CD4-positive, alpha-beta memory T cell (primary cell): Measurements from ENCODE around the gene CRTAC1. TPM values are rescaled to one million over a fixed set of nuclear protein-coding genes. Genes with fewer than 3 reads are reported as not detected.

Experiments
- CTCF ChIA-PET: fragments of 350-600 bp; sonication (Branson Sonifier 250); formaldehyde crosslinking; loops from one replicate; lab custom pipeline; 2021; ENCODE audit warnings: inconsistent platforms; ENCODE audit not compliant: partially characterized antibody; lab: Charles Lee
- POLR2A ChIA-PET: fragments of 350-600 bp; sonication (Branson Sonifier 250); formaldehyde crosslinking; loops from one replicate; lab custom pipeline; 2021; ENCODE audit not compliant: partially characterized antibody; lab: Charles Lee
- DNase-seq, 5 donors: peaks; one replicate each; pipeline versions ENCODE4 v3.0.0 to v3.0.0-alpha.2; 2020 to 2022; ENCODE audit warnings: mixed read lengths in 1 of 5
- H3K27ac ChIP-seq: one replicate; pipeline ENCODE4 v1.7.0; 2013; ENCODE audit warnings: low read depth, low read length
- H3K27me3 ChIP-seq: 2 replicates; pipeline ENCODE4 v1.7.0; 2013; ENCODE audit warnings: mild to moderate bottlenecking, low read length, moderate library complexity; ENCODE audit not compliant: insufficient read depth
- H3K36me3 ChIP-seq: 2 replicates; pipeline ENCODE4 v1.7.0; 2013; ENCODE audit warnings: mild to moderate bottlenecking, low read length, moderate library complexity; ENCODE audit not compliant: insufficient read depth
- H3K4me1 ChIP-seq: 2 replicates; pipeline ENCODE4 v1.7.0; 2013; ENCODE audit warnings: mild to moderate bottlenecking, low read length, moderate library complexity; ENCODE audit not compliant: insufficient read depth
- H3K4me3 ChIP-seq, 2 donors: one replicate each; pipeline ENCODE4 v1.7.0; 2013; ENCODE audit warnings: low read length in 2 of 2, mild to moderate bottlenecking in 1 of 2
- H3K9me3 ChIP-seq, 2 donors: one replicate each; pipeline ENCODE4 v1.7.0; 2013; ENCODE audit warnings: low read length in 2 of 2, control low read depth in 1 of 2; ENCODE audit not compliant: control insufficient read depth in 1 of 2
- H3K27ac Mint-ChIP-seq, 7 donors: one replicate each; pipeline ENCODE4 v1.8.0; 2020 to 2021; ENCODE audit warnings: mixed read lengths in 7 of 7, mild to moderate bottlenecking in 6 of 7, inconsistent platforms in 3 of 7, moderate library complexity in 3 of 7
- H3K27me3 Mint-ChIP-seq, 2 donors: one replicate each; pipeline ENCODE4 v1.8.0; 2020 to 2021; ENCODE audit warnings: mixed read lengths in 2 of 2
- H3K36me3 Mint-ChIP-seq, 2 donors: one replicate each; pipeline ENCODE4 v1.8.0; 2020 to 2021; ENCODE audit warnings: mixed read lengths in 2 of 2, inconsistent platforms in 1 of 2, mild to moderate bottlenecking in 1 of 2
- H3K4me1 Mint-ChIP-seq, 4 donors: one replicate each; pipeline ENCODE4 v1.8.0; 2020 to 2021; ENCODE audit warnings: mixed read lengths in 4 of 4, mild to moderate bottlenecking in 1 of 4
- H3K4me3 Mint-ChIP-seq, 8 donors: one replicate each; pipeline ENCODE4 v1.8.0; 2020 to 2021; ENCODE audit warnings: mixed read lengths in 8 of 8, mild to moderate bottlenecking in 7 of 8, moderate library complexity in 6 of 8, inconsistent platforms in 3 of 8
- H3K9me3 Mint-ChIP-seq, 8 donors: one replicate each; pipeline ENCODE4 v1.8.0; 2020 to 2021; ENCODE audit warnings: mixed read lengths in 8 of 8, mild to moderate bottlenecking in 5 of 8, inconsistent platforms in 3 of 8, moderate library complexity in 1 of 8
- intact Hi-C: fragments of 100-400 bp; cut with micrococcal nuclease; formaldehyde crosslinking; loops from one replicate; pipeline ENCODE4 v1.15.1; 2023
- polyA plus RNA-seq, 2 donors: library from polyadenylated mRNA; unstranded; fragments of 300-500 nt; fragmentation: Illumina TruSeq; gene quantifications; one replicate each; pipeline ENCODE4 v1.2.3, GENCODE V29; 2021
- total RNA-seq, 2 experiments: library from RNA; stranded (reverse); gene quantifications; one replicate each; pipeline ENCODE4 v1.2.3, GENCODE V29; 2021

The CRTAC1 gene
- total and polyA plus RNA-seq, 4 experiments from 2014 or later, result not detected

DNA sequence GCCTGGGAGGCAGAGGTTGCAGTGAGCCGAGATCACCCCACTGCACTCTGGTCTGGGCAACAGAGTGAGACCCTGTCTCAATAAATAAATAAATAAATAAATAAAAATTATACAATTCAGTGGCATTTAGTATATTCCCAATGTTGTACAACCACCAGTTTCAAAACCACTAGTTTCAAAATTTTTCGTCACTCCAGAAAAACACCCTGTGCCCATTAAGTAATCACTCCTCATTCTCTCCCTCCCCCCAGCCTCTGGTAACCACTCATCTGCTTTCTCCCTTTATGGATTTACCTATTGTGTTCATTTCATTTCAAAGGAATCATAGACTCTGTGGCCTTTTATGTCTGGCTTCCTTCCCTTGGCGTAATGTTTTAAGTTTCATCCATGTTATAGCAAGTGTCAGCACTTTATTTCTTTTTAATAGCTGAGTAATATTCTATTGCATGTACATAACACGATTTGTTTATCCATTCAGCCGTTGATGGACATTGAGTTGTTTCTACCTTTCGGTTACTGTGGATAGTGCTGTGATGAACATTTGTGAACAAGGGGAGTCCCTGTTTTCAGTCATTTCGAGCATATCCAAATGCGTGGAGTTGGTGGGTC lies 210.2 kb downstream of the CRTAC1 start:
- Mint-ChIP-seq H3K4me1 (no peaks in the 10 kb centered on the region), H3K36me3 (no peaks in the 10 kb centered on the region), H3K27ac (peak overlapping the region in 1 of 7 donors; percentile 15), H3K4me3 (no peak overlapping the region), H3K9me3 (no peaks in the 10 kb centered on the region), H3K27me3 (no peaks in the 10 kb centered on the region)
- intact Hi-C loops, result no loop called here
- H3K9me3 ChIP-seq, result no peaks in the 10 kb centered on the region
- H3K36me3 ChIP-seq, result no peaks in the 10 kb centered on the region
- no peak for DNase-seq
- ChIA-PET CTCF (interaction anchor here (1.0 kb wide), 1 partner anchor 49 kb away, joined by 3 read pairs; no protein-coding TSS in a partner anchor), POLR2A (no interaction called here)
- H3K27me3 ChIP-seq, result no peaks in the 10 kb centered on the region
- no peak overlapping the region for H3K27ac ChIP-seq
- H3K4me3 ChIP-seq, result no peak overlapping the region
- H3K4me1 ChIP-seq, result no peaks in the 10 kb centered on the region

DNA sequence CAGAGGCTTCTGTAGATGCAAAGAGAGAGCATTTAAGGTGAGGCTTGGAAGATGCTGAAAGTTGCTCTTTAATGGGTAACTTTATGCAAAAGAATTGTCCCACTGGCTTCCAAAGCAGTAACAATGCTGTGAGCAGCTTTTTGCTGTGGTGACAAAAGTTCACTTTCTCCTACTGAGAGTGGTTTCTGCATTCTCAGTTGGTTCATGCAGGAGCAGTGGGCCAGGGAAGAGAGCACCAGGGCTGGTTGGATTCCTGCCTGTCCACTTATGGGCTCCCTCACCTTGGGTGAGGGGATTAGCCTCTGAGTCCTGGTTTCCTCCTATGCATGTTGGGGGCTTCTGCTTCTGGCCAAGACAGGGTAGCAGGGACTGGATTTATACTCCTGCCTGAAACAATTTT lies 211.8 kb downstream of the CRTAC1 start:
- Histone ChIP-seq H3K27me3 (no peaks in the 10 kb centered on the region), H3K4me1 (no peaks in the 10 kb centered on the region), H3K9me3 (no peaks in the 10 kb centered on the region), H3K4me3 (no peak overlapping the region), H3K27ac (no peak overlapping the region), H3K36me3 (no peaks in the 10 kb centered on the region)
- Mint-ChIP-seq H3K27me3 (no peaks in the 10 kb centered on the region), H3K36me3 (no peaks in the 10 kb centered on the region), H3K27ac (no peak overlapping the region), H3K4me1 (no peaks in the 10 kb centered on the region), H3K4me3 (no peak overlapping the region), H3K9me3 (no peaks in the 10 kb centered on the region)
- intact Hi-C loops, result no loop called here
- ChIA-PET CTCF (no interaction called here), POLR2A (no interaction called here)
- DNase-seq, result no peak

DNA sequence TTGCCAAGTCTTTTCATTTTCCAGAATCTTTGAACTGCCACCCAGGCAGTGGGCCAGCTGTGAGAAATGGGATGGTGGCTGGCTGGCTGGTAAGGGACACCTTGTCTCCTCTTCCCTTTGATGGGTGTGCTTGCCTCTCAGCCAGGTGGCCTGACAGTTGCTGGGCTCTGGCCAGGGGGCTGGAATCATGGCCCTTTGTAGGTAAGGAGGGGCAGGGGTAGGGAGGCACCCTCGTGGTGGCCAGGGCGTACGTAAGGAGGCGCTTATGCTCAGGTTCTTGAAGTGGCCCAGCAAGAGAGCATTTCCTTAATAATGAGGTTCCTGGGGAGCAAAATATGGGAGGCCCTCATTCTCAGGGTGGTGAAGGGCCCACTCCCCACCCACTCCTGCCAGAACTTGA lies 213.8 kb downstream of the CRTAC1 start:
- Mint-ChIP-seq H3K4me1 (peaks cover 0 to 4% (median 0%) of the 10 kb centered on the region in 4 donors), H3K27ac (no peak overlapping the region), H3K9me3 (no peaks in the 10 kb centered on the region), H3K27me3 (no peaks in the 10 kb centered on the region), H3K36me3 (no peaks in the 10 kb centered on the region), H3K4me3 (no peak overlapping the region)
- no peaks in the 10 kb centered on the region for H3K9me3 ChIP-seq
- H3K36me3 ChIP-seq, result no peaks in the 10 kb centered on the region
- H3K4me3 ChIP-seq, result no peak overlapping the region
- H3K4me1 ChIP-seq, result no peaks in the 10 kb centered on the region
- H3K27ac ChIP-seq, result no peak overlapping the region
- DNase-seq, result no peak
- intact Hi-C loops, result no loop called here
- no peaks in the 10 kb centered on the region for H3K27me3 ChIP-seq
- CTCF ChIA-PET, result no interaction called here
- POLR2A ChIA-PET, result no interaction called here

Other genes starting within 250 kb of the CRTAC1 start
- 1 to 10 TPM; 7.6 to 7.9 TPM for gene GOLGA7B, start 180.8 kb downstream of the CRTAC1 start, total RNA-seq
- gene GOLGA7B, start 180.8 kb downstream of the CRTAC1 start, polyA plus RNA-seq, result 1 to 10 TPM in 1 of 2 donors, under 1 TPM in 1; 0.46 to 1.7 TPM
- gene R3HCC1L, start 104.0 kb upstream of the CRTAC1 start, total RNA-seq, result 10 to 100 TPM; 27.2 to 30.4 TPM
- gene R3HCC1L, start 104.0 kb upstream of the CRTAC1 start, polyA plus RNA-seq, result 10 to 100 TPM in 1 of 2 donors, 1 to 10 TPM in 1; 7.0 to 13.8 TPM
- gene LOXL4, start 237.6 kb upstream of the CRTAC1 start, total RNA-seq, result not detected
- gene LOXL4, start 237.6 kb upstream of the CRTAC1 start, polyA plus RNA-seq, result under 1 TPM in 1 of 2 donors, not detected in 1; 0.10 TPM